Osteoblast (primary cell): ENCODE measurements around the gene PLCB4. TPM values are rescaled to one million over a fixed set of nuclear protein-coding genes. Genes with fewer than 3 reads are reported as not detected.

Experiments used
- DNase-seq: peaks from one replicate; pipeline ENCODE4 v3.0.0; 2011; ENCODE audit warnings: low spot score, mixed read lengths; ENCODE audit not compliant: insufficient read length; ENCODE audit errors: missing footprints
- H2AFZ ChIP-seq: 2 replicates; pipeline ENCODE4 v1.6.0; 2011; ENCODE audit warnings: mild to moderate bottlenecking, low read length
- H3K27ac ChIP-seq: 2 replicates; pipeline ENCODE4 v1.5.1; 2011; ENCODE audit warnings: mild to moderate bottlenecking, low read depth, low read length, moderate library complexity
- H3K27me3 ChIP-seq: 2 replicates; pipeline ENCODE4 v1.6.0; 2012; ENCODE audit warnings: mild to moderate bottlenecking, control low read depth, inconsistent platforms, low read length, moderate library complexity; ENCODE audit not compliant: insufficient read depth
- H3K36me3 ChIP-seq: 2 replicates; pipeline ENCODE4 v1.5.1; 2011; ENCODE audit warnings: mild to moderate bottlenecking, low read length, control low read depth, moderate library complexity; ENCODE audit not compliant: insufficient read depth
- H3K4me1 ChIP-seq: 2 replicates; pipeline ENCODE4 v1.5.1; 2011; ENCODE audit warnings: mild to moderate bottlenecking, low read length, control low read depth, moderate library complexity; ENCODE audit not compliant: insufficient read depth
- H3K4me2 ChIP-seq: 2 replicates; pipeline ENCODE4 v1.6.0; 2011; ENCODE audit warnings: mild to moderate bottlenecking, low read length; ENCODE audit not compliant: insufficient read depth
- H3K4me3 ChIP-seq: fragments of 200-600 bp; sonication (generic); 3 replicates; pipeline ENCODE4 v1.5.1; 2012; ENCODE audit warnings: mild to moderate bottlenecking, low read length, inconsistent platforms; ENCODE audit not compliant: insufficient read depth
- H3K79me2 ChIP-seq: 2 replicates; pipeline ENCODE4 v1.6.0; 2012; ENCODE audit warnings: mild to moderate bottlenecking, low read length, control low read depth, inconsistent platforms; ENCODE audit not compliant: insufficient read depth
- H3K9me3 ChIP-seq: 2 replicates; pipeline ENCODE4 v1.5.1; 2011; ENCODE audit warnings: low read depth, low read length, control low read depth
- H4K20me1 ChIP-seq: 2 replicates; pipeline ENCODE4 v1.6.0; 2012; ENCODE audit warnings: mild to moderate bottlenecking, low read length, control low read depth; ENCODE audit not compliant: insufficient read depth
- total RNA-seq: library from RNA; depleted of rRNA; stranded (reverse); fragments of >200 nt; gene quantifications from 2 replicates; pipeline ENCODE4 v1.2.3, GENCODE V29; 2012
- TF ChIP-seq, protein P1 (sequence below): IDR thresholded peaks from 2 replicates; pipeline ENCODE4 v1.5.1; 2011; ENCODE audit warnings: mild to moderate bottlenecking, low read depth, low read length, moderate library complexity; ENCODE audit errors: extremely low read depth

The PLCB4 gene
- total RNA-seq, 1 donor, result 13.0 TPM

DNA sequence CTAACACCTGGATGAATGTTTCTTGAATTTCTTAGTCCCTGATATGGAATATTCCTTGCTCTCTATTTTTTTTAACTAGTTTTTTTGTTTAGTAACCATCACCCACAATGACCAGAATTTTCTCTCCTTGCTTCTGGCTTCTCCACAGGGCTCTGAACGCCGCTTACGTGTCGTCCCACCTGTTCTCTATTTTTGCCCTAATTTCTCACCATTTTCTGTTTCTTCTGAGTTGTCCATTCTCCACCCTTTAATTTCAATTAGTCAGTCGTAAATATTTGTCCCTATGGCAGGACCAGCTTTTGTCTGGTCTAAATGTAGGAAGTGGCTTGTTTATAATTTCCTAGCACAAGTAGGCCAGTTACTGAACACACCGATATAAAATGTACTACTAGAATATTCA lies 52.3 kb downstream of the PLCB4 start:
- Histone ChIP-seq H3K79me2 (peaks cover 20% of the 10 kb centered on the region), H3K4me1 (no peaks in the 10 kb centered on the region), H3K4me2 (no peak overlapping the region), H2AFZ (no peak overlapping the region), H3K4me3 (no peak overlapping the region), H4K20me1 (no peaks in the 10 kb centered on the region), H3K27ac (no peak overlapping the region), H3K36me3 (no peaks in the 10 kb centered on the region), H3K27me3 (no peaks in the 10 kb centered on the region), H3K9me3 (no peaks in the 10 kb centered on the region)
- TF ChIP-seq, protein P1, sequence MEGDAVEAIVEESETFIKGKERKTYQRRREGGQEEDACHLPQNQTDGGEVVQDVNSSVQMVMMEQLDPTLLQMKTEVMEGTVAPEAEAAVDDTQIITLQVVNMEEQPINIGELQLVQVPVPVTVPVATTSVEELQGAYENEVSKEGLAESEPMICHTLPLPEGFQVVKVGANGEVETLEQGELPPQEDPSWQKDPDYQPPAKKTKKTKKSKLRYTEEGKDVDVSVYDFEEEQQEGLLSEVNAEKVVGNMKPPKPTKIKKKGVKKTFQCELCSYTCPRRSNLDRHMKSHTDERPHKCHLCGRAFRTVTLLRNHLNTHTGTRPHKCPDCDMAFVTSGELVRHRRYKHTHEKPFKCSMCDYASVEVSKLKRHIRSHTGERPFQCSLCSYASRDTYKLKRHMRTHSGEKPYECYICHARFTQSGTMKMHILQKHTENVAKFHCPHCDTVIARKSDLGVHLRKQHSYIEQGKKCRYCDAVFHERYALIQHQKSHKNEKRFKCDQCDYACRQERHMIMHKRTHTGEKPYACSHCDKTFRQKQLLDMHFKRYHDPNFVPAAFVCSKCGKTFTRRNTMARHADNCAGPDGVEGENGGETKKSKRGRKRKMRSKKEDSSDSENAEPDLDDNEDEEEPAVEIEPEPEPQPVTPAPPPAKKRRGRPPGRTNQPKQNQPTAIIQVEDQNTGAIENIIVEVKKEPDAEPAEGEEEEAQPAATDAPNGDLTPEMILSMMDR, result no peak
- no peak for DNase-seq

DNA sequence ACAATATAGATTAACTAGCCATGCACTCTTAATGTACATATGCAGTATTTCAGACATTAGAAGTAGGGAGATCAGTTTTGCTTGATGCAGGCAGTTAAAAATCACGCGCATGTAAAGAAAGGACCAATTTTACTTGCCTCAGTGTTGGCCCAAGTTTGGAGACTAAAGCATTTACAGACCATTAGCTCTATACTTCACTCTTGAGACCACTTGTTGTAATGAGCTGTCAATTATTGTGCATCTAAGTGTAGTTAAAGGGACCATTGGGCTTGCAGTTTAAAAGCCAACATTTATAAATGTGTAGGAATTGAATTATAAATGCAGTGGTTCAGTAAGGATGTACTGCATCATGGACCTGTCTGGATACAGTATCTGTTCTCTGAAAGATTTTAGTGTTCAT lies 53.7 kb downstream of the PLCB4 start:
- H3K36me3 ChIP-seq, result no peaks in the 10 kb centered on the region
- H4K20me1 ChIP-seq, result no peaks in the 10 kb centered on the region
- no peak overlapping the region for H3K4me2 ChIP-seq
- no peak overlapping the region for H3K27ac ChIP-seq
- no peaks in the 10 kb centered on the region for H3K4me1 ChIP-seq
- no peak for DNase-seq
- H2AFZ ChIP-seq, result no peak overlapping the region
- TF ChIP-seq, protein P1, result no peak
- no peak overlapping the region for H3K4me3 ChIP-seq
- H3K79me2 ChIP-seq, result peaks cover 16% of the 10 kb centered on the region
- no peaks in the 10 kb centered on the region for H3K27me3 ChIP-seq
- H3K9me3 ChIP-seq, result no peaks in the 10 kb centered on the region

DNA sequence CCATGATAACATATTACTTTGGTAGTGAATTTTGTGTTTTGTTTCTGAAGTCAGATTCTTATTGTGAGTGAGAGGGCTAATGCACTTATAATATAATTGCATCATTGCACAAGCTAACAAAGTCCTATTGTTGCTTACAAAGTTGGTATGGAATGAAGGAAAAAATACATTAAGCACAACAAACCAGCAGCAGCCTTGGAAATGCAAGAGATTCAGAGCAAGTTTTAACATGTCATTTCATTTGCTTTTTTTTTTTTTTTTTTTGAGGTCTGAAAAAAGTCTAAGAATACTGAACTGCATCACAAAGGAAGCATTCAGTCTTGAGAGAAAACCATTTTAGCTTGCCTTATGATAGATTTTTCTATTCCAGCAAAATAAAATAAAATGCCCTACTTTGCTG lies 57.6 kb downstream of the PLCB4 start:
- Histone ChIP-seq H3K4me1 (no peaks in the 10 kb centered on the region), H3K4me2 (no peak overlapping the region), H3K4me3 (no peak overlapping the region), H3K27me3 (no peaks in the 10 kb centered on the region), H4K20me1 (no peaks in the 10 kb centered on the region), H2AFZ (no peak overlapping the region), H3K9me3 (no peaks in the 10 kb centered on the region), H3K27ac (no peak overlapping the region), H3K79me2 (peaks cover 15% of the 10 kb centered on the region), H3K36me3 (peaks cover 3% of the 10 kb centered on the region)
- TF ChIP-seq, protein P1, result no peak
- no peak for DNase-seq

DNA sequence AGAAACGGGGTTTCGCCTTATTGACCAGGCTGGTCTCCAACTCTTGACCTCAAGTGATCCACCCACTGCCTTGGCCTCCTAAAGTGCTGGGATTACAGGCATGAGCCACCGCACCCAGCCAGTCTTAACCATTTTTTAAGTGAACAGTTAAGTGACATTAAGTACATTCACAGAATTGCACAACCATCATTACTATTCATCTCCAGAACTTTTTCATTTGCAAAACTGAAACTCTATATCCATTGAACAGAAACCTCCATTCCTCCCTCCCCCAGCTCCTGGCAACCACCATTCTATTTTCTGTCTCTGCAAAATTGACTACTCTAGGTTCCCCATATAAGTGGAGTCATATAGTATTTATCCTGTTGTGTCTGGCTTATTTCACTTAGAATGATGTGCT lies 59.7 kb downstream of the PLCB4 start:
- peaks cover 21% of the 10 kb centered on the region for H3K79me2 ChIP-seq
- H3K27ac ChIP-seq, result no peak overlapping the region
- no peaks in the 10 kb centered on the region for H3K27me3 ChIP-seq
- TF ChIP-seq, protein P1, result no peak
- H3K36me3 ChIP-seq, result peaks cover 8% of the 10 kb centered on the region
- H3K4me3 ChIP-seq, result no peak overlapping the region
- DNase-seq, result no peak
- peaks cover 5% of the 10 kb centered on the region for H3K9me3 ChIP-seq
- no peaks in the 10 kb centered on the region for H3K4me1 ChIP-seq
- H4K20me1 ChIP-seq, result no peaks in the 10 kb centered on the region
- H3K4me2 ChIP-seq, result no peak overlapping the region
- no peak overlapping the region for H2AFZ ChIP-seq
